GM19372 (cell line): ENCODE data around the gene CHST8.

Experiments
- ATAC-seq: cut with Tn5 transposase; IDR thresholded peaks from one replicate; pipeline ENCODE4 v1.9.1; 2021; ENCODE audit warnings: mild to moderate bottlenecking, low read depth, moderate library complexity; ENCODE audit not compliant: unreplicated experiment

Gene CHST8

DNA sequence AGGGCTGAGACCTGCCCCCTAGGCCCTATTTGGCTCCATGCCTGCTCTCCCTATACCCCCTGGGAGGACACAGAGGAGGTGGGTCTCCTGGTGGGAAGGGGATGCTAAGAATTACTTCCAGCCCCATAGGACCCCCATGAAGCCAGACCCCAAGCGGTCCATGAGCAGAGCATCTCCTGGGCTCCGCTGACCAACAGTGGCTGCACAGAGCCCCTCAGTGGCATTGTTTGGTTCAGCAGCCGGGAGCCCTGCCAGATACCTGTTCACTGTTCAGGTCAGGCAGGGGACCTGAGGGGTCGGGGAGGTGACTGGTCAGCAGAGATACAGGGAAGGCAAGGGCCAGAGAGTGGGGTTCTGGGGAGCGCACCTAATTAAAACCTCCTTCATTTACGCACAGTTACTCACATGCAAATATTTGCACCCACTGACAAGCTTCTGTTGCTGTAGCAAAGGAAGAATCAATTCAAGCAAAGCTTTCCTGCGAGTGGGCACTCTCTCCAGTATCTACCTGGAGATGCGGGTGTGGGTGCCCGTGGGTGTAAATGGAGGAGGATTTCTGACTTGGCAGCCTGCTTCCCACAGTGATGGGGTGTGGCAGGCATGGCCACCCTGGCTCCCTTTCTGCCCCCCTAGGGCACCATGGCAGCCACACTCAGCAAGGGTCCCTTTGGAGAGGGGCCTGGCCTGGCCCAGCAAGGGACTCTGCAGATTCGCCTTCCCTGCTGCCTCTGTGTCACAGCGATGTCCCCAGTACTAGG is 83.5 kb downstream of the CHST8 start:
- no peak for ATAC-seq

DNA sequence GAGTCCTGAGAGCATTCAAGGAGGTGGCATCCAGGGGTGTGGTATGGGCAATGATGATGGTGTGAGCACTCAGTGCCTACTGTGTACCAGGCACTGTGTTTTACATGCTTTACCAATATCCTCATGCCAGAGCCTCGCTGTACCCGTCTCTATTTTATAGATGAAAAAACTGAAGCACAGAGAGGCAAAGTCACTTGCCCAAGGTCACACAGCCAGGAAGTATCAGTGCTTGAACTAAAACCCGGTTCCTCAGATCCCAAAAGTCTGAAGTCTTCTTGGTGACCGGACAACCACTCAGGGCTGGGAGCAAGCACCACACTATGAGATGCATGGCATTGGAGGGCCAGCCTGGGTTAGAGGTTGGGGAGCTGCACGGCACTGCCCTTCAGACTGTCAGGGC is 84.1 kb downstream of the CHST8 start:
- no peak for ATAC-seq

DNA sequence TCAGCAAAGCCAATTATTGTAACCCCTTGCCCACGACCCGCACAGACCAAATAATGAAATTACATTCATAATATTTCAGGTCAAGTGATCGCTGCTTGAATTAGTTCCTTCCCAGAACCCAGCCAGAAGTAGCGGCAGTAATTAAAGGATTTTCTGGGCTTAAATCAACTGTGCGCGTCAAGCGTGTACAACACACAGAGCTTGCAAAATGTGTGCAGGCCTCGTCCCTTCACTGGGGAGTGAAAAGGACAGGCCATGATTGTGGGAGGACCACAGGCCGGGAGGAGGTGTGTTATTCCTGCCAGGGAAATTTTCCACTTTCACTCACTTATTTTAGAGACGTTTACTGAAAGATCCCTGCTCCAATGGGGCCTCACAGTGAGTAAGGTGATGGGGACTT is 84.9 kb downstream of the CHST8 start:
- ATAC-seq: no peak

DNA sequence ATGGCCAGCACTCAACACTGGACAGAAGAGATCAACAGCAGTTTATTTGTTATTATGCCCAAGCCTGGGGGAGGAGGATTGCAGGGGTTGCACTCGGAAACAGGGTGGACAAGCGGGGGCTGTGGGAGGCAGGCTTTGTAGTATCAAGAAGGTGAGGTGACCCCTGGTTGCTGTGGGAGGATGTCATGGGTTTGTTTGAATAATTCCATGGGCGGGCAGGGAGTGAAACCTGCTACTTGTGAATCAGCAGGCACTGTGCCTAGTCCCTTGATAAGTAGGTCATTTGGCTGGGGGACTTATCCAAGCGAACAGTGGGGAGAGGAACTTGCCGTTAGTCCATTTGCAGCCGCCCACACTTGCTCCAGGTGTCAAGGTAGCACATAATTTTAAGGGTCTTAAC is 90.5 kb downstream of the CHST8 start:
- ATAC-seq: no peak

DNA sequence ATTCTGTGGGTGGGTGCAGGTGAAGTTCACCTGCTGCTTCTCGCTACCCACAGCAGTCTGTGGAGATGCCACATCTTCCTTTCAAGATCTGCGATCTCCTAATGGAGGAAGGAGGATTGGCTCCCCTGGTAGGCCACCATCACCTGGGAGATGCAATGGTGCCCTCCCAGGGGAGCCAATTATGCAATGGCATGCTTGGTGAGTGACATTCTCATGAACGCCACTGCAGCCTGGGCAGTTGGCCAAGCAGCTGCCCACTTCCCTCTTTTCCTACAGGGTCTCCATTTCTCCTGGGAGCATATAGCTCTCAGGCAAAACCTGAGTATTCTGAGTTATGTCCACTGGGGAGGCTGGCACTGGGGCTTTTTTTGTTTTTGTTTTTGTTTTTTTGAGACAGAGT is 91.4 kb downstream of the CHST8 start:
- no peak for ATAC-seq

DNA sequence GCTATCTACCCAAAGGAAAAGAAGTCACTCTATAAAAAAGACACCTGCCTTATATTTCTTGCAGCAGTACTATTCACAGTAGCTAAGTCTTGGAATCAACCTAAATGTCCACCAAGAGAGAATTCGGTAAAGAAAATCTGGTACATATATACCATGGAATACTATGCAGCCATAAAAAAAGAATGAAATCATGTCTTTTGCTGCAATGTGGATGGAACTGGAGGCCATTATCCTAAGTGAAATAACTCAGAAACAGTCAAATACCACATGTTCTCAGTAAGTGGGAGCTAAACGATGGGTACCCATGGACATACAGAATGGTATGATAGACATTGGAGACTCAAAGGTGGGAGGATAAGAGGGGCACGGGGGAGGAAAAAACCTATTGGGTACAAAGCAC is 92.4 kb downstream of the CHST8 start:
- ATAC-seq: no peak

DNA sequence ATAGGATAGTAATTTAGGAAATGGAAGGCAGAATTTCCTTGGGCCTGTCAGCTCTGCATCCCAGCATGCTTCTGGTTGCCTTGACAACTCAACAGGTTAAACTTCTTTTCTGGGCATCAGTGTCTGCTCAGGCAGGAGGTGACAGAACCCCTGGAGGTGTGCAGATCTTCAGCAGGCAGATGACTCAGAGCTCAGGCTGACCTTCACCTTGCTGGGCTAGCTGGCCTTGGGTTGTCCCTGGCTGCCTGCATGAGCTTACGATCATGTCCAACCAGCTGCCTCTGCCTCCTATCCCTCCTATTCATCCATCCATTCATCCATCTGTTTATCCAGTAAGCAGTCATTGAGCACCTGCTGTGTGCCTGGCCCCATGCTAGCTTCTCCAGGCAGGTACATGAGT is 93.7 kb downstream of the CHST8 start:
- ATAC-seq: no peak

DNA sequence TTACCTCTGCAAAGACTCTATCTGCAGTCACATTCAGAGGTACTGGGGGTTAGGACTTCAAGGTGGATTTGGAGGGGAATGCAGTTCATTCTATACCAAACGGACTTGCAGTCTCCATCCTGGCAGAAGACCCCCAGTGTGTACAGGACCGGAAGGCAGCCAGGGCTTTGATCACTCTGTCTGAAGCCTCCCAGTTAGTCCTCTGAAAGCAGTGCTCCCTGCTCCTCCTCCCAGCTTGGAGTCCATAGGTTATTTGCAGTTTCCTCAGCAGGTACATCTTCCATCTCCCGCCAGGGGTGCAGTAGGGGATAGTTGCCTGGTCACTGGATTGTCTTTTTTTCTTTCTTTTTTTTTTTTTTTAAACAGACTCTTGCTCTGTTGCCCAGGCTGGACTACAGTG is 96.1 kb downstream of the CHST8 start:
- no peak for ATAC-seq

DNA sequence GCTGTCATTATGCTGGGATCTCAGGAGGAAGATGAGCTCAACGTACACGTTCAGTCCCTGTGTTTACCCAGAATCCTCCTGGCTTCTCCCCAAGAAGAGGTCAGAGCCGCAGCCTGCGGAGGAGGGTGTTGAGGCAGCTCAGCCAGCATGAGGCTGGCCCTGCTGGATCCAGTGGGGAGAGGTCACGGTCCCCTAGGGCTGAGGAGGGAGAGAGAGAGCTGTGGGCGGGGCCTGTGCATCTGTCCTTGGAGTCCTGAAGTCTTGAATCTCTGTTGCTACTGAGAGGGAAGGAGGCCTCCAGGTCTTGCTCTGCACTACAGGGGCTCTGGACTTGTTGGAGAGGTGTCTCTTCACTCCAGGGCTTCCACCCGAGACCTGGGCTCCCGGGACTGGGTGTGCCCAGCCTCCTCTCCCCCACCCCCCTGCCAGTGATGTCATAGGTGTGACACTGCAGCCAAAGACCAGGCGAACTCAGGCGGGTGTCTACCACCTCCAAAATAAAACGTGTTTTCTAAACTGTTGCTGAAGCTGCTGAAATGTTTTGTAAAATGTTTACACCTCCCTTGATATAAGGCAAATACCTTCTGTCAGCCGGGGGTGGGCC is 97.0 kb downstream of the CHST8 start:
- no peak for ATAC-seq

DNA sequence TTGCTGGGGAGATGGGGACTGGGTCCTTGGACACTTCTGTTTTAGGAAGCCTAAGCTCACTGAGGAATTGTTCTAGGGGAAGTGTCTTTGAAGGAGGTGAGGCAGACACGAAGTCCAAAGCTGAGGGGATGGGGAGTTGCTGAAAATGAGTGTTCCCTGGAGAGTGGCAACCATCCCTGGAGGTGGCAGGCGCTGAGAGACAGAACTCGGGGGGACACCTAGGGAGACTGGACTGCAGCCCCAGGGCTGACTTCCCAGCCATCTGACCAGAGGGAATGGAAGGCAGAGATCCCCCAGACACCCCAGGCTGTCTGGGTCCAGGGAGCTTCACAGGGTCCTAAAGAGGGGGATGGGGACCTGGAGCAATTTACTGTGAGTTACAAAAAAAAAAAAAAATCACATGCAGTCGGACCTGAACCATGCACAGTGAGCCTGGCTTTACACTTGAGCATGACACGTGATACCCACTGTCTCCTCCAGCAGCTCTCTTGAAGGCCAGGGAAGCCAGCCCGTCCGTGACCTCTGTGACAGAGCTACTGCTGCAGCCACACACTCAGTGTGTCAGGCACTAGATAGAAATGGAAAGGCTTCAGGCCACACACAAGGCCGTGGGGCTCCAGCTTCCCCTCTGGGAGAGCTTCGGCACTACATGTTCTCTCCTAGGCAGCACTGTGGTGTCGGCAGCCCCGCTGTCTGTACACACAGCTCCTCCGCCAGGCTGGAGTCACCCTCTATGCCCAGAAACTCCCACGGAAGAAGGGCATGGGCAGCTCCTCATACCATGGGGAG is 97.8 kb downstream of the CHST8 start:
- no peak for ATAC-seq

DNA sequence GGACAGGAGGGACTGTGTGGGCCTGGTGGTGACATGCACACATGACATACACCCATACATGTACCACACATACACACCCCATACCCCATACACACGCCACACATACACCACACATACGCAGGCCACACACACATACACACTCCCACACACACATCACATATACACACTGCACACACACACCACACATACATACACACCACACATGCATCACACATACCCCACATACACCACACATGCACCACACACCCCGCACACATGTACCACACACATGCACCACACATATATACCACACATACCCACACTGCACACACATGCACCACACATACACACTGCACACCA is 98.4 kb downstream of the CHST8 start:
- no peak for ATAC-seq

DNA sequence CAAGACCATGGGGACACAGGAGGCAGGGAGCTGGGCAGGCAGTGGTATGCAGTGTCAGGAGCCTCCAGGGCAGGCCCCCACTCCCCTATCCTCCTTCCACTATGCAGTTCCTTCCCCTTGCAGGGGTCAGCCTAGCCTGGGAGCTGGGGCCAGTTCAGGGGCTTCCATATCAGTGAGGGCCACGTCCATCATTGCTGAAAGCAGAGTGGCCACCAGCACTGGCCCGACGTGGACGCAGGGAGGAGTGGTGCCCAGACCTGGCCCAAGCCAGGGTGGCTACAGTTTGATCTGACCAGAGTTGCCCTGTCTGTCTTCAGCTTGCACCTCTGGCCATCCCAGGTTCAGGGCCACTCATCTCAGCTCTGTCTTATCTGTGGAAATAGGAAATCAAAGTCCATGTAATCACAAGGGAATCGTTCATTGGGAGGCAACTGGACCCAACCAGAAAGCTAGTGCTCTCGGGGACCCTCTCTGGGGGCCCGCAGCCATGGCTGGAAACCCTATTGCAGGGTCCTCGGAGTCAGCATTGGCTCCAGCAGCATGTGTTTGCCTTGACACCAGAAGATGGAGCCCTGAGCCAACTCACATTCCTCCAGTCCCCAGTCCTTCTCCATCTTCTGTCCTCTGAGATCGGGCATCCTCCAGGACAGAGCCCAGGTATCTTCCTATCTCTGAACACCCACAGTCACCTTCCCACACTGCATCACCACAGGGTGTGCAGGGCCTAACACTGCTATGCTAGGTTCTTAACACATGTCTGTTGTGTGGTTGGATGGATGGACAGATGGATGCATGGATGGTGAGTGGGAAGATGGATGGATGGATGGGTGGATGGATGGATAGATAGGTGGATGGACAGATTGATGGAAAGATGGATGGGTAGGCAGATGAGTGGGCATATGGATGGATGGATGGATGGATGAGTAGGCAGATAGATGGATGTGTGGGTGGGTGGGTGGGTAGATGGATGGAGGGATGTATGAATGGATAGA is 99.2 kb downstream of the CHST8 start:
- no peak for ATAC-seq

DNA sequence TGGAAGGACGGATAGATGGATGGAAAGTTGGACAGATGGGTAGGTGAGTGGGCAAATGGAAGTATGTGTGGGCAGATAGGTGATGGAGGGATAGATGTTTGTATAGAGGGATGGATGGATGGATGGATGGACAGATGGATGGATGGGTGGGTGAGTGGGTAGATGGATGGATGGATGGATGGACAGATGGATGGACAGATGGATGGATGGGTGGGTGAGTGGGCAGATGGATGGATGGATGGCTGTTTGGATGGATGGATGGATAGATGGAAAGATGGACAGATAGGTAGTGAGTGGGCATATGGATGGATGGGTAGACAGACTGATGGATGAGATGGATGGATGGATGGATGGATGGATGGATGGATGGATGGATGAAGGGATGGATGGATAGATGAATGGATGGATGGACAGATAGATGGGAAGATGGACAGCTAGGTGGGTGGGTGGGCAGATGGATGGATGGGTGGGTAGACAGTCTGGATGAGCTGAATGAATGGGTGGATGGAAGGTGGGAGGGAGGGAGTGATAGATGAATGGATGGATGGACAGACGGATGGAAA is 100.1 kb downstream of the CHST8 start:
- no peak for ATAC-seq

DNA sequence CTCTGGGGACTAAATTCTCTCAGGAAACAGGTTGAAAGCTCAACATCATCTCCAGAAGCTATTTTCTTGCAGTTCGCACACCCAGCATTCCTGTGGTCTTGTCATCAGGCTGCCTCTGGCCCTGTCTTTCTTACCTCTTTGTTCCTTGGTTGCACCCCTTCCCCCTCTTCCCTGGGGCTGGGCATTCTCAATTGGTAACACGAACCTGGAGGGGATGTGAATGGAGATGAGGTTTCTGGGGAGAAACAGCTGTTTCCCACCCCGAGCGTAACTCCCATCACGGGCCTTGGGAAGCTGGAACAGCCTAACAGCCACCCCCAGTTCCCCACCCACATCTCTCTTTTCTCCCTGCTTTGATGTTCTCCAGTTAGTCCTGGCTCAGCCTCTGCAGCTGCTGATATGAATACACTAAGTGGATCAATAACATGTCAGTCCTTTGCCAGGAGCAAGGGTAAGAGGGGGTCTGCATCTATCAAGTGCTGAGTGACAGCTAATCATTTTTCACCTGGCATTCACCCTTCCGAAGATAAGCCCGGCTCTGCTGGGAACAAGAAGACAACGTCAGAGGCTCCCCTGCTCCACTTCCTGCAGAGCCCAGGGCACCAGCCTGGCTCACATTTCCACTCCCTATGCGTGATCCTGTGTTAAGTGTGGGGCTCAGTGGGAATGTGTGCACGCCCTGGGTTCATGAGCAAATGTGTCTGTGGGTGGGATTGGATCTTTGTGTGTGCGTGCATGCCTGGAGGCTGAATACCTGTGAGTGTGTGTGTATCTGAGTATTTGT is 100.9 kb downstream of the CHST8 start:
- ATAC-seq: no peak

DNA sequence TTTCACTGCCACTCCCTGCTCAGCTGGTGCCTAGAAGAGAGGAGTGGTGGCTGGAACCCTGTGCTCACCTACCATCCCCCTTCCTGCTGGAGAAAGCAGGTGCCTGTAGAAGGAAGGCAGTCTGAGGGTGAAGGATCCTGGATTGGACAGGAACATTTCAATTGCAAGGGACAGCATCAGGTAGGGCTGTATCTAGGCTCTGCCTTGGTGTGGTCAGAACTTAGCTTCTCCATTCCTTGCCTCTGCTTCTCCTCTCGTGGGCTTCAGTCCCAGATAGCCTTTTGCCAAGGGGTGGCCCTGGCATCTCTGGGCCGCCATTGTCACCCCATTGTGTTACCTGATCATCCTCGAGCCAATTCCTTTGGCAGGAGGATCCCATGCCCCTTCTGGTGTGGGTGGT is 101.8 kb downstream of the CHST8 start:
- no peak for ATAC-seq

DNA sequence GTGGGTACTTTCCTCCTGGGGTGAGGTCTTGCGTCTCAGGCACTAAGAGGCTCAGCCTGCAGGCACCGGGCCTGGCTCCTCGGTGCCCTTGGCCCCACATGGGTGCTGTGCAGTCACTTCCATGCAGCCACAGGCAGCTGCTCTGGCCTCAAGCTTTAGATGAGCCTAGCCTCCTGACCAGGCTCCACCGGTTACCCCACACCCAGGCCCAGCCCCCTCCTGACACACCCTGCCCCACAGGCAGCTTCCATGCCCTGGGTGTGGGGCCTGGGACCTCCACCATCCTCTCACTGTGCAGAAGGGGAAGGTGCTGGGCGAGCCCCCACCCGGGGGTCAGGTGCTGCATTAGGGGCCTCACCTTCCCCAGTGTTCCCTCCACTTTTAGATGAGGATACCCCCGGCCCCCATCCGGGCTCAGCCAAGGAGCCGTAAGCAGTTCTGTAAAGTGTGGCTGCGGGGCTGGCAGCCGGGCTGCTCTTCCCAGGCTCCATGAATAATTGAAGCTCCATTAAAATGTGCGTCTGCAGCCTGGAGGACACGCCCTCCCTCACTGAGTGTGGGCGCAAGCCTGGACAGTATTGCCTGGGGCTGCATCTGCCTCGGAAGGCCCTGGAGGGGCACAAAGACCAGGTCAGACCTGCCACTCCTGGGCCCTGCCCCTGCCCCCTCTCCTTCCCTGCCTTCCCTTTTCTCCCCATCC is 102.4 kb downstream of the CHST8 start:
- ATAC-seq: no peak

DNA sequence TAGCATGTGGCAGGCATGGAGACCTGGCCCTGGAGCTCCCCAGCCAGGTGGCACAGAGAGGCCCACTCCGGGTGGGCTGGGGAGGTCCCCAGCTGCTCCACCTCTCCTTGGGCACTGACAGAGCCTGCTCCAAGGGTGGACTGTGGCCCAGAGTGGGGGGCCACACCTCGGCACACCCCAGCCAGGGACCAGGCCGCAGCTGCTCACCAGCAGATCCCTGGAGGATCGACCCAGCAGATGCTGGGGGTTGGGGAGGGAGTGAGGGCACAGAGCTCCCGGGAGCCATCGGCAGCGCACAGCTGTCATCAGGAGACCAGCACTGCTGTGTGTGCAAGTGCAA is 102.9 kb downstream of the CHST8 start:
- ATAC-seq: no peak

DNA sequence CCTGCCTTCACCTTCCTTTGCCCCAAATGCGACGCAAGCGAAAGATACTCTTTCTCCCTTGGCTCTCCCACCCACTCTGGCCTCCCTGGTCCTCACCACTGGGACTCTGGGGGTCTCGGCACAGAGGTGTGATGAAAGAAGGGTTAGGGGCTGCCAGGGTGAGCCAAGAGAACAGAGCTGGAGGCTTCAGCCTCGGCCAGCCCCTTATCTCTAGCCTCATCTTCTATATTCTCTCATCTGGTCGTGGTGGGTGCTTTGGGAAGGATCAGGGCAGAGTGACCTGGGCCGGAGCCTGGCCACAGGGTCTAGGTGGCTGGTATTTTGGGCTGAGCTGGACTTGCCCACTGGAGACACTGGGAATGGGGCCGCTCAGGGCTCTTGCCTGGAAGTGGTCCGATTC is 103.8 kb downstream of the CHST8 start:
- no peak for ATAC-seq

DNA sequence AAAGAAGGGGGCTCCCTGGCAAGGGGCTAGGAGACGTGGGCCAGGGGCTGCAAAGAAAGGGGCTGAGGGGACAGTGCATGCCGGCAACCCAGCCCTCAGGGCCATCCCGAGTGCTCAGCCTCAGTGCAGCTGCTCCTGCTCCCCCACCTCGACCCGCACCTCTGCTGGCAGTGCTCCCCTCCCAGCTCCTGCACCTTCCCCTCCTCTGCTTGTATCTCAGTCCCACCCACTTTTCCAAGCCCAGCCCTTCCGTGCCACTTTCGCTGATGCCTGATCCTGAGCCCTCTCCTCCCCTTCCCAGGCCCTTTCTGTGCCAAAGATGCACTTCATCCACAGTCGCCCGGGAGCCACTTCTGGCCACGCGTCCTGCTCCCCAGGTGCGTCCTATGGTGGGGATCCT is 105.0 kb downstream of the CHST8 start:
- no peak for ATAC-seq
